ENCODE data around the gene IFT52.

DNA sequence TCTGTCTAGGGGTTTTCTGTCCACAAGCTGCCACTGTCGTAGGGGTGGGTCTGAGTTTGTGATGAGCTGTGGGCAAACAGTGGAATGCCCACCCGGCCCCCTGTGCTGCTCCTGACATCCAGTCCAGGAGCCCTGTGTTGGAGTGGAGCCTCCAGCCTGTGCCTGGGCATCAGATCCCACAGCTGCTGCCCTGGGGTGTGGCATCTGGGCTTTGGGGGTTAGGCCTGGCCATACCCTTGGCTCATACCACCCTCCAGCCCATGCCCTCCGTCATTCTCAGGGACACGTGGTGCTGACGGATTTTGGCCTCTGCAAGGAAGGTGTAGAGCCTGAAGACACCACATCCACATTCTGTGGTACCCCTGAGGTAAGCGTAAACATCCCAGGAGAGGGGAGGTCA lies 19.0 kb upstream of the IFT52 start:
- TF ChIP-seq, protein P1, sequence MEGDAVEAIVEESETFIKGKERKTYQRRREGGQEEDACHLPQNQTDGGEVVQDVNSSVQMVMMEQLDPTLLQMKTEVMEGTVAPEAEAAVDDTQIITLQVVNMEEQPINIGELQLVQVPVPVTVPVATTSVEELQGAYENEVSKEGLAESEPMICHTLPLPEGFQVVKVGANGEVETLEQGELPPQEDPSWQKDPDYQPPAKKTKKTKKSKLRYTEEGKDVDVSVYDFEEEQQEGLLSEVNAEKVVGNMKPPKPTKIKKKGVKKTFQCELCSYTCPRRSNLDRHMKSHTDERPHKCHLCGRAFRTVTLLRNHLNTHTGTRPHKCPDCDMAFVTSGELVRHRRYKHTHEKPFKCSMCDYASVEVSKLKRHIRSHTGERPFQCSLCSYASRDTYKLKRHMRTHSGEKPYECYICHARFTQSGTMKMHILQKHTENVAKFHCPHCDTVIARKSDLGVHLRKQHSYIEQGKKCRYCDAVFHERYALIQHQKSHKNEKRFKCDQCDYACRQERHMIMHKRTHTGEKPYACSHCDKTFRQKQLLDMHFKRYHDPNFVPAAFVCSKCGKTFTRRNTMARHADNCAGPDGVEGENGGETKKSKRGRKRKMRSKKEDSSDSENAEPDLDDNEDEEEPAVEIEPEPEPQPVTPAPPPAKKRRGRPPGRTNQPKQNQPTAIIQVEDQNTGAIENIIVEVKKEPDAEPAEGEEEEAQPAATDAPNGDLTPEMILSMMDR (IDR thresholded peaks at IDR 0.05; ENCODE audit: poor library complexity): no peak
- TF ChIP-seq EZH2phosphoT487 (IDR thresholded peaks at IDR 0.05; ENCODE audit: low read depth, severe bottlenecking, unreplicated experiment): no peak
- TF ChIP-seq EZH2 (IDR thresholded peaks at IDR 0.05; ENCODE audit: borderline replicate concordance): no peak

All from hepatocyte (in vitro differentiated cells).